Adipose tissue (tissue), 3 donors: Measurements from ENCODE around the gene SESN1. TPM values are rescaled to one million over a fixed set of nuclear protein-coding genes. Genes with fewer than 3 reads are reported as not detected.

Source experiments
- H3K27ac ChIP-seq: one replicate; pipeline ENCODE4 v1.5.1; 2013; ENCODE audit warnings: low read depth, low read length
- WGBS, 3 donors: extraction: QIAGEN DNeasy Blood & Tissue Kit; methylation state at CpG; one replicate each; pipeline ENCODE4 v1.1.7; 2013; 5-methylcytosine and 5-hydroxymethylcytosine counted together
- polyA plus RNA-seq, 3 donors: library from polyadenylated mRNA; stranded (reverse); fragments of 200-250 nt; gene quantifications; one replicate each; pipeline ENCODE4 v1.2.3, GENCODE V29; 2013
- donor health status: healthy with polysubstance abuse.
- donor health status: Bipolar disorder and iron deficiency.
- donor health status: healthy.

The SESN1 gene
- polyA plus RNA-seq, 3 donors = 15.9 to 61.6 (median 19.5) TPM

DNA sequence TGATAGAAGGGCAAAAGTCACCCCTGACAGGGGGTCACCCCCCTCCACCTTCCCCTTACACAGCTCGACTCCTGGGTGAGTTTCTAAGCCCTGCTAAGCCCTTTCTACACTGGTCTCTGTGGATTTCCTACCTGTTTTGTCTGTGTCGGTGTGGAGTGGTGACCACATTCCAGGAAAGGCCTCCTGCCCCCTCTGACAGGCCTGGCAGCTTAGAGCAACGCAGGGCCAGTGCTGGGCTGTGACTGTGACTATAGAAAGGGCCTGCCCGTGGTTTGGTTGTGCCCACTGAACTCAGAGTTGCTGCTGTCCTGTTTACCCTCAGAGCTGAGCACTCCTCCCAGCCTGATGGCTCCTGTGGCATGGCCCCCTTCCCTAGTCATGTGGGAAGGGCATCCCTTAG, 137.4 kb downstream of the SESN1 start:
- 75 to 81% (median 79%) methylated on average over 4 of the region's 4 CpGs for WGBS, 3 donors
- H3K27ac ChIP-seq = no peak overlapping the region

DNA sequence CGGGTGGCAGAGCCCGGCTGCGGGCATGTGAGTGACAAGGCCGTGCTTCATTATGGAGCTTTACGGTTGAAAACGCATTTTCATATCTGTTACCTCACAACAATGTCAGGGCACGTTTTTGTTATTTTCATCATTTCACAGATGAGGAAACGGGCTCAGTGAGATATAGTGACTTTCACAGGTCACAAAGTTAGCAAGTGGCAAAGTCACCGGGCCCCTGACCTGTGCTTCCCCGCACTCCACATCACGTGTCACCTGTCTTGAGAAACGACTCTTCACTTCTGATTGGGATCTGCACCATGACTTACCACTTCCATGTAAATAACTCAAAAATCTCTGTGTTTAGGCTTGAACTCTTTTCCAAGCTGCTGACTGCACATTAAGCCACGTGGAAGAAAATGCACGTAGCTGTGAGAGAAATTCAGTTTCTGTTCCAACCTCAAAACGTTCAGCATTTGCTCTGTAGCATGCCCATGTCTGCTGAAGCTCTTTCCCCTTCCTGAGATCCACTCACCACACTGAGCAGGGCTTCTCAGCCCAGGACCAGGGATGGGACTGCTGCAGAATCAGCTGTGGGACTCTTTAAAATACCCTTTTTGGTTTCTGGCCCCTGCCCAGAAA, 139.2 kb downstream of the SESN1 start:
- H3K27ac ChIP-seq = no peak overlapping the region
- 81 to 86% (median 82%) methylated on average over 15 of the region's 15 CpGs for WGBS, 3 donors

DNA sequence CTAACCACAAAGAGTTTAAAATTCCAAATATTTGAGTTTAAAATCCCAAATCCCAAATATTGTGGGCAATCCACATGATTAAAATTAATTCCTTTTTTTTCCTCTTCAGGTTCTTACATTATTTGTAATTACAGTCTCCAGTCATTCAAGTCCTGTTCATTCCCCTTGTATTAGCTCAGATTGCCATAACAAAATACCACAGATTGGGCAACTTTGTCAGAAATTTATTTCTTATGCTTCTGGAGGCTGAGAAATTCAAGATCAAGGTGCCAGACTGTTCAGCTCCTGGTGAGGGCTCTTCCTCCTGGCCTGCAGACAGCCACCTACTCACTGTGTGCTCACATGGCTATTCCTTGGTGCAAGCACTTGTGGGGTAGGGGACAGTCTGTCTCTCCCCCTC, 141.0 kb downstream of the SESN1 start:
- H3K27ac ChIP-seq = no peak overlapping the region

DNA sequence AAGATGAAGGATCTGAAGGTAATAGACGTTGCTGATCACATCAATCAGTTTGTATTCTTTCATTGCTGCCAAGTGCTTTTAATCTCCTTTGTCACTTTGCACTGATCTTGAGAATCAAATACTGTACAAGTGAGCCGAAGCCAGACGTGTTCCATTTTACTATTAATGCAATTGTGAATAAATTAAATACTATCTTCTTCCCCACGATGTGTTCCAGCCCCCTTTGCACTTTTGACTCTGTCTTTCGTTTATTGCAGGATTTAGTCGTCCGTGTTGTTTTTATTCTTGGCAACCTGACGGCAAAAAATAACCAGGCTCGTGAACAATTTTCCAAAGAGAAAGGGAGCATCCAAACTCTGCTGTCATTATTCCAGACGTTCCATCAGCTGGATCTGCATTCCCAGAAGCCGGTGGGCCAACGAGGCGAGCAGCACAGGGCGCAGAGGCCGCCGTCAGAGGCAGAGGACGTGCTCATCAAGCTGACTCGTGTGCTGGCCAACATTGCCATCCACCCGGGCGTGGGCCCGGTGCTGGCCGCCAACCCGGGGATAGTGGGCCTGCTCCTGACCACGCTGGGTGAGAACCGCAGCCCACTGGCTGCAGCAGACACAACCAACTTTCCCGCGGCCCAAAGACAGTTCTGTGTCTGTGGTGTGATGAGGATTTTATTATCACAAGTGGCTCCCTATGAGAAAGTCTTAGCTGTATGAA, 141.7 kb downstream of the SESN1 start:
- WGBS, 3 donors = 66 to 79% (median 66%) methylated on average over 27 of the region's 27 CpGs
- H3K27ac ChIP-seq = no peak overlapping the region

DNA sequence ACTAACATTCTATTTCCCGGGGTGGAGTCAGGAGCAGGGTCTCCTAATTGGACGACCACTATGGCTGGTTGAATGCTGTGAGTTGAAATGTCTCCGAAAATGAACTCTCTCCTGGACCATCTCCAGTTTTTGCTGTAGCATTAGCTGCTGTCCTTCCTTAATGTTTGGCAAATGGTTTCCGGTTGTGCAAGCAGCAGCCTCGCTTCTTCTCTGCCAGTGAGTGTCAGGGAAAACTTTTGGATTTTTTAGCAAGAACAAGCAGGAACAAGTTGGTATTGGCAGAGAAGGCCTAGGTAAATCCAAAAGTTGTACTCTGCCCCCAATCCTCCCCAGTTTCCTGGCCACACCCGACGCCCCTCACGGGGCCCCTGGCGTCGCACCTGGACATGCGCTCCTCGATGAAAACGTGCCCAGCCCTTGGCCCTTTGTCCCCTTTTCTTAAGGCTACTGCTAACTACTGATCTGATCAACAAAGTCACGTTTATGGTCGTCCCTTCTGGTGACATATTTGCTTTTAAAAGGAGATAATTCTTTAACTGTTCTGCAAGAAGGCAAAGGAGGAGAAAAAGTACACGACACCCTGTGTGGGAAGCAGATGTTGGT, 143.2 kb downstream of the SESN1 start:
- H3K27ac ChIP-seq = no peak overlapping the region
- 70 to 82% (median 70%) methylated on average over 16 of the region's 16 CpGs for WGBS, 3 donors

DNA sequence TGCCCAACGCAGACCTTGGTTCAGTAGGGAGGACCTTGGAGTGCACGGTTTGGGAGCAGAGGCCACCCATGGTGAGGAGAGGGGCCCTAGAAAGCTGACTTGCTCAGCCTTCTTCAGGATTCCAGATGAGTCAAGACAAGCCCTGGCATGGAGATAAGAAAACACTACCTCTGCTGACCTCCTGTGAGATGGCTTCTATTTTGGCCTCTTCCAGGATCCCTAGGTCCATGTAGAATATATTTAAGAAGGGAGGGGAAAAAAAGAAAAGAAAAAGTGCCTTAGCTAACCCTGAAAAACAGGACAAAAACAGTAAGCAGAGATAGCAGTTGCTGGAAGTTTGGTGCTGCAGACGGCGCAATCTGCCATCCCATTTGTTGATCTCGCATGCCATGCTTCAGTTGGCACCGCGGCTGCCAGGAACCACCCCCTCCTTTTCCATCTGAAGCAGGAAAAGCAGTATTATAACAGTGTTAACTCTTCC, 146.4 kb downstream of the SESN1 start:
- WGBS, 3 donors = 44 to 45% (median 44%) methylated on average over 7 of the region's 7 CpGs
- no peak overlapping the region for H3K27ac ChIP-seq

DNA sequence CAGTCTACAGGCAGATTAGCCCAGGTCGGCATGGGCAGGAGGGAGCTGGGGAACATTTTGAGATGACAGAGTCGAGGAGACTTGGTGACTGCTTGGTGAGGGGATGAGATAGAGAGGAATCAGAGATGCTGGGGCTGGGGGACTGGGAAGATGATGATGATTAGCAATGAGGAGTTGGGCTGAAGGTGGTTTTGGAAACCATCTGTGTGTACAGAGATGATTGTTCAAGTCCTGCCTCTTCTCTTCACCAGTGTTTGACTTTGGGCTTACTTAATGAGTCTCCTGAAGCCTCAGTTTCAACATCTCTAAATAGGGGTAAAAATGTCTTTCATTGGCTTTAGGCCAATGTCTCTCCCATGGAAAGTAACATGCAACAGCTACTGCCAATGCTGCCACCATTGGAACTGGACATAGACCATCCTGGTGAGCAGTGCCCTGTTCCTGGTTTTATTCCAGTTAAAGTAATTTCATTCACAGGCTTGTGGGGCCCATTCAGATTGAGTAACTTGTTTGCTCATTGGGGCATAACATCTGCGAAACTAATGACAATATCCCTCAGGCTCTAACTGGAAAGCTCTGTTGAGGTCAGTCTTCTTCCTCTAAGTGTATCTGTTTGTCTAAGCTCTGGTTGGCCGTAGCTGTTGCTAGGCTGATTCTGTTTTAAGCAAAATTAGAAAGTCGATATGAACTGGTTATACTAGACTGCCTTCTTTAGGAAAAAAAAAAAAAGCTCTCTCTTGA, 147.4 kb downstream of the SESN1 start:
- WGBS, 3 donors = 46 to 54% (median 52%) methylated on average over 5 of the region's 5 CpGs
- H3K27ac ChIP-seq = peak overlapping the region; percentile 21

DNA sequence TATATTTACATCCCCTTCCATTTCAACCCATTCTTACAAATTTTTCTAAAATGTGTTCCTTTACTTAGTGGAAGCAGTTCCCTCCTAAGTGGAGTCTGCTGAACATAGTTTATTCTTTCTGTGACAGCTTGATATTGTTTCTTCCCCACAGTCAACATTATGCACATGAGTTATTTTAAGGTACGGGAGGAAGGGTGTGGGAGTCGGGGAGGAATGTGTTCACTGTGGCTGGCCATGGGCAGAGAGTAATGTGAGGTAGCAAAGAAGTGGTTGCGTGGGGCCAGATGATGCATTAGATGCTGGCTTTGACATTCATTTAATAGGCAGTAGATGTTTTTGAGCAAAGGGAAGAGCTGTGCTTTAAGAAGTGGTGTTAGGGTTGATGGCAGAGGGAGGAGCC, 148.0 kb downstream of the SESN1 start:
- 44 to 65% (median 55%) methylated on average over 3 of the region's 3 CpGs for WGBS, 3 donors
- no peak overlapping the region for H3K27ac ChIP-seq

DNA sequence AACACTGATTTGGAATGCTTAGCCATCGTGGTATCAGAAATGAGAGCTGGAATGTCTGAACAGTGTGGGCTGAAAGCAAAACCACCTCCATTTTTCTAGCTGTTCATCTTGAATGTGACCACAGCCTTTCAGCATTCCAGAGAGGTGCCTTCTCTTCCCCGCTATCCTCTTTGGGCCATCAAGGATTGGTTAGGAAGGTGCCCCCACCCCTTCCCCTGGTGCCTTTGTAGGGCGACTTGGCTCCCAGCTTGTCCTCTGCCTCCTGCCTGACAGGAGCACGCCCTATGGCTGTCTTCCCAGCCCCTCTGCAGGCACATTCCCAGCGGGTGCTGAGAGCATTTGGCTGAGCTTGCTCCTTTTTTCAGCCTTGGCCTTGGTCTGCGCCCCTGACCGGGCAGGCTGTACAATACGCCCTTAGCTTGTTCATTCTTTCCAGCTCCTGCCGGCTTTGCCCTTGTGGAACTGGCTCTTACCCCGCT, 148.9 kb downstream of the SESN1 start:
- WGBS, 3 donors = 22 to 51% (median 48%) methylated on average over 10 of the region's 10 CpGs
- peak overlapping the region; percentile 81 for H3K27ac ChIP-seq

DNA sequence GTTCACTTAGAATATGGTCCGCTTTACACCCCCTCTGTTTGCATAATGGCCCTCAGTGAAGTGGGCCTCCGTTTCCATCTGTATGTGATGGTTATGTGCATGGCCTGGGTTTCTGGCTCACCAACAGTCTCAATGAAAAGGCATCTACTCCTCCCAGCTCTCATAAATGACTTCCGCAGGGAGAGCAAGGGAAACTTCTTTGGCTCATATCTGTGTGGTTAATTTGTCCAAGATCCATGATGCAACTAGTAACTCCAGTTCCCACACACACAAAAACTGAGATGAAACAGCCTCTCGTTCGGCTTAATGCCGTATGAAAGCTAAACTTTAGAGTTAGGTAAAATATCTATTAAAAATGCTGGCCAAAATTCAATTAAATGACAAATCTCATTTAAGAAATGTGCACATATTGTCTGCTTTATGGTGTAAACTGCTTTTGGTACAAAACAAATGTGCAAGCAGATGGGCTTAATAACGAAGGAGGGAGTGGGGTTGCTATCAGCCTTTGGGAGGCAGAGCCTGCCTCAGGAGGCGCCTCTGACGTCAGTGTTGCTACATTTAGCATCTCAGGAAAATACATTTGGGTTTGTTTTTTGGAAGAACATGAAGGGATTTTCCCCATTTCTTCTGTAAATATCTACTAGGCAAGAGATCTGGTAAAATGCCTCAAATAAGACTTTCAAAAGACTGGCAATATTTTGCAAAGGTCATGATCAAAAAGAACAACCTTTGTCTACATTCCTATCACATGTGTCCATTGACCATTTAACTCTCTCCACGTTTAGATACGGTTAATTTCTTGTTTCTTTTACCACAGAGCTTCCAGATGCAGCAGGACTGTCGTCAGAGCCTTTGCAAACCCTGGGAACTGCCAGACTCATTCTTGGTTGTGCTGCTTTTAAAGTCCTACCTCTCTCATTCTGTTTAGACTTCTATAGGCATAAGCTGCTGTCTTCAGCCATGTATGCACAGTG, 149.7 kb downstream of the SESN1 start:
- WGBS, 3 donors = 39 to 57% (median 42%) methylated on average over 12 of the region's 12 CpGs
- H3K27ac ChIP-seq = peak overlapping the region; percentile 81

DNA sequence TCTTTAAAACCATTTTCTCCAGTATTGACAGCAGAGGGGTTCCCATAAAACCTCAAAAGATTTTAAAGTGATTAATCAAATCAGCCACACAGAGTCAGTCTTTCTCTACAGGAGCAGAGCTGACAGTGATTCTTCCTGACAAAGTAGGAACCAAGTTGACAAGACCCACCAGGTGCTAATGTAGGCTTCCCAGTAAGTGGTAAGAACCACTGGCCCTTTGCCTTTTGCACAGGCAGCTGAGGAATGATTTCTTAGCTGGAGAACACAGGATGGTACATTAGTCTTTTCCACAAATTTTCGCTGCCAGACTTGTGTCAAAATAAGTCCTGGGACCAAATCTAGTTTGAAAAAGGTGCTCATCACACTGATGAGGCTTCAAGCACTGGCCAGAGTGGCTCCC, 150.6 kb downstream of the SESN1 start:
- 83 to 93% (median 93%) methylated on average over 1 of the region's 1 CpG for whole genome bisulfite sequencing, 3 donors

DNA sequence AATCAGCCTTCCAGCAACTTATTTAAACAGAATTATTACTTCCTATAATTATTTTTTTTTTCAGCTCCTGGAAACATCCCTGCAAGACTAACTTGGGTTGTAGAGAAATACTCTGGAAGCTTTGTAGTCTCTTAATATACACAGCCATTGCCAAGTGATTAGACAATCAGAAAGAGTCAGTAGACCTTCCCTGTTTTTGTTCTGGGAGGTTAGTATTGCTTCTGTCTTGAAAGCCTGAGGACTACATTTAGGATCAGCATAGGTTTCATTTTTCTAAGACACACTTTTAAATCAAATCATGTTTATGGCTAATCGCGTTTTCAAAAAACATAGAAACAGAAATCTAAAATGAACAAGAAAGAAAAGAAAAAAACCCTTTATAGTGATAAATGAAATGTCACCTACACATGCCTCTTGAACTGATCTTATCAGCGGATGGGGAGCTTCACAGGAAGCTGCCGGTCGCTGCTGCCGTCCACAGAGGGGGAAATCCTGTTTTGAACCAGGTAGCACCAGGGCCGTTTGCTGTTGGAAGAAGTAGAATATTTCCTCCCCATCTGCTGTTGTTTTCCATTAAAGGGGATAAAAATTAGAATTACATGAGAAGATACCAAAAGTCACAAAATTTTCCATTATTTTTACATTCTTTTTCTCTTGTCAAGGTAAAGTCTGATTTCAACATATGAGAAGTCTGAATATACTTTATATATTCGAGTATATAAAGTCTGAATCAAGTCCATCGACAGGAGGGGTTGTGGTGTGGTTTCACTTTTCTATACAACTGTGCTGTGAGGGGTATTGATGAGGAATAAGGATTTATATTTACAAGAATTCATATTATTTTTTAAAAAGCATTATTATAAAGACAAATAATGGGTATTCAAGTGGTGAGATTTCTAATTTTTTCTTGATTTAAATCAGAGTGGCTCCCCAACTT, 151.8 kb downstream of the SESN1 start:
- H3K27ac ChIP-seq = no peak overlapping the region
- 37 to 68% (median 51%) methylated on average over 9 of the region's 9 CpGs for WGBS, 3 donors

More for the DNA sequence above, 150.6 kb downstream of the SESN1 start:
- H3K27ac ChIP-seq = peak overlapping the region; percentile 32

DNA sequence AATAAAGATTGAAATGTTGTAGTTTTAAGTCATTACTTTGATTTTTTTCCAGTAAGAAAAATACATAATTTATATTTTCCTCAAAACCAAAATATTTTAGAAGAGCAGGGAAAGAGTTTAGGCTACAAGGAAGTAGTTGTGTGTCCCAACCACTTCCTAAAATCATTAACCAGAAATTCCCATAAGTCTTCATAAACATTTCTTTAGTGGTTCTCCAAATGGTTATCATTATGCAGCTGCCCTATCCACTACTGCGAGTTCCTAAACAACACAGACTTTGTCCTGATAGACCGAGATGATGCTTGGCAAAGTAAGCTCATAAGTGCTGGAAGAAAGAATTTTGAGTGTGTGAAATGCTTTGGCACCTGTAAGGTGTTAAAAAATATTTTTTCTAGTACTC, 152.8 kb downstream of the SESN1 start:
- H3K27ac ChIP-seq = no peak overlapping the region
- WGBS, 3 donors = 57 to 75% (median 58%) methylated on average over 2 of the region's 2 CpGs

DNA sequence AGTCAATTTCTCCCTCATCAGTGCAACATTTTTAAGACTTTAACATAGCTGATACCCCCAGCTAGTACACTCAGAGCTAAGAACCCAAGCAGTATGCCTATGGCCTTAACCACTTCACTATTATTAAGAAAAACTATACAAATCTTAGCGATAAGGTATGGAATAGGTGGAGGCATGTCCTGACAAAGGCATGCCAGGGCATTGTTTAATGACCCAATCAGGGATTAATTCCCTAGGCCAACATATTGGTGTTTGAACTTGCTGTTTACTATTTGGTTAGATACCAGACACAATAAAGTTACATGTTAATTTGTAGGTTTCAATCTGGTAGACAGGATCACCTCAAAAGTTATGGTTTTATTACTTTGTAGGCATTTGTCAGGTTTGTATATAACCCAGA, 153.4 kb downstream of the SESN1 start:
- H3K27ac ChIP-seq = no peak overlapping the region
- 88 to 100% (median 88%) methylated on average over 1 of the region's 1 CpG for WGBS, 3 donors

DNA sequence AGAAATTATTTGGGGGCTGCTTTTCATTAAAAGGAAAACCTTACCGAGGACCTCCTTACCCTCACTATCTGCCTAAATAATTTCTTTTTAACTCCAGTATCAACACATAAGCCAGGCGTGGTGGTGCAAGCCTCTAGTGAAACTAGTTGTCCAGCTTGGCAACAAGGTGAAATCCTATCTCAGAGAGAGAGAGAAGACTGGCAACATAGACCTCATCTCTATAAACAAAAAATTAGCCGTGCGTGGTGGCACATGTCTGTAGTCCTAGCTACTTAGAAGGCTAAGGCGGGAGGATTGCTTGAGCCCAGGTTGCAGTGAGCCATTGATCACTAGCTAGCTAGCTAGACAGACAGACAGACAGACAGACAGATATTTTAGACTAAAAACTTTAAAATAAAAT, 153.9 kb downstream of the SESN1 start:
- 95 to 97% (median 96%) methylated on average over 5 of the region's 5 CpGs for WGBS, 3 donors

DNA sequence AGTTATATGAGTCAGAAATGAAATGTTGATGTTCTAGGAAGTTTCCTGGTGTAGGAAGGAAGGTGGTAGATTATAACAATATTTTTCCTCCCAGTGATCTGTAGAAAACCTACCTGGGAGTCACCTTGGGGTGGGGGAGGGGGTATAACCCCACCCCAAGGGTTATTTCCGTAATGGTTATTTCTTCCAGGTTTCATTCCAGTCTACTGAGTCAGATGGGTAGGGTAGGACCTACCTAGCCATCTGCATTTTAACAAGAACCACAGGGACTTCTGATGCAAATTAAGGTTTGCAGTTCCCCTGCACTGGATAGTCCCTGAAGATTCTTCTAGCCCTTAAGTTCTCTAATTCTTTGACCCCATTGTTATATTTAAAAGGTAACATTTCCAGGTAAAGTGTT, 157.5 kb downstream of the SESN1 start:
- 96 to 97% (median 96%) methylated on average over 1 of the region's 1 CpG for WGBS, 3 donors
- H3K27ac ChIP-seq = no peak overlapping the region

More for the DNA sequence above, 153.9 kb downstream of the SESN1 start:
- H3K27ac ChIP-seq = no peak overlapping the region
